ENCODE results near the gene FNDC3B.

The FNDC3B gene

DNA sequence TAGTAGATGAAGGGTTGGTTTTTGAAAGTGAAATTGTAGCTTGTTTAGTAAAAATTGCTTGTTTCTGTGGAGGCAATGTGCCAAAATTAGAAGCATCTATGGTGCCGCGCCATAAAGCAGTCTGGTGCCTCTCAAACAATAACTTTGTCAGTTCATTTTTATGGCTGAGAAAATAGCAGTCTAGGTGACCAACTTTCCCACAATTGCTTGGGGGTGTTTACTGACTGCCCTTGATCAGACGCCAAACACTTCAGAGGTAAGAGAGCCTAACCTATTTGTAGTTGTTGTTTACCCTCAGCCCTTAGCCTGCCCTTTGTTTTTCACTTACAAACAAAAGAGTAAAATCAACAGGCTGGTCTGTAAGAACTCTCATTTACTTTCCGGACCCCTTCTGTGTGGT, 174.5 kb downstream of the FNDC3B start:
- DNase-seq (ENCODE audit: low read depth): no peak

DNA sequence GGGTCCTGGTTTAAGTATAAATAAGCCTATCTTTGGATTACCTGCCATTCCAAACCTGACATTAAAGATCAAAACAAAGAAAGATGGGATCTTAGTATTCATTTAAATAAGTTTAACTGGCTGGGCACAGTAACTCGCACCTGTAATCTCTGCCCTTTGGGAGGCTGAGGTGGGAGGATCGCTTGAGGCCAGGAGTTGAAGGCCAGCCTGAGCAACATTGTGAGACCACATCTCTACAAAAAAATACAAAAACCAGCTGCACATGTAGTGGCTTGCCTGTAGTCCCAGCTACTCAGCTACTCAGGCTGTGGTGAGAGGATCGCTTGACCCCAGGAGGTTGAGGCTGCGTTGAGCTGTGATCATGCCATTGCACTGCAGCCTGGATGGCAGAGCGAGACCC, 176.9 kb downstream of the FNDC3B start:
- DNase-seq (ENCODE audit: low read depth): no peak

GRCh38 chr3:172216911-172217310, 177.5 kb downstream of the FNDC3B start:
- no peak for DNase-seq (ENCODE audit: low read depth)

GRCh38 chr3:172217877-172218276, 178.5 kb downstream of the FNDC3B start:
- DNase-seq (ENCODE audit: low read depth): no peak

- DNase-seq (ENCODE audit: low read depth): no peak
Measured at GRCh38 chr3:172218350-172219323, 179.3 kb downstream of the FNDC3B start.

GRCh38 chr3:172219750-172220149, 180.4 kb downstream of the FNDC3B start:
- DNase-seq (ENCODE audit: low read depth): no peak

DNA sequence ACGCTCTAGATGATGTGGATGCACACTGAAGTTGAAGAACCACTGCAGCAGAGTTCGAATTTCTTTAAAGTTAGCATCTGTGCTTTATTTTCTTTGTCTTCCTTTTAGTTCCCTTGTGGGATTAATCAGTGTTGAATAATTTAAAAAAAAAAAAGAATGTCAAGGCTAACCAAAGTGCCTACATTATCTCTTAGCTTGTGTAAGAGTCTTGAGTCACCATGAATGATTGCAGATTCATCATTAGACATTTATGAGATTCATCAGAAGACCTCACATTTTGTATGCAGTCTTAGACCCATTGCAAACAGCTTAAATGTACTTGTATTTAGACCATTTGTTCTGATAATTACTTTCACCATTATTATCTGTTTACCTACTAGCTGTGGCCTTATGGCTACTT, 182.2 kb downstream of the FNDC3B start:
- no peak for DNase-seq (ENCODE audit: low read depth)

- DNase-seq (ENCODE audit: low read depth): no peak
Measured at GRCh38 chr3:172222478-172223071, 183.2 kb downstream of the FNDC3B start.

- DNase-seq (ENCODE audit: low read depth): no peak
Measured at GRCh38 chr3:172223870-172224269, 184.5 kb downstream of the FNDC3B start.

DNA sequence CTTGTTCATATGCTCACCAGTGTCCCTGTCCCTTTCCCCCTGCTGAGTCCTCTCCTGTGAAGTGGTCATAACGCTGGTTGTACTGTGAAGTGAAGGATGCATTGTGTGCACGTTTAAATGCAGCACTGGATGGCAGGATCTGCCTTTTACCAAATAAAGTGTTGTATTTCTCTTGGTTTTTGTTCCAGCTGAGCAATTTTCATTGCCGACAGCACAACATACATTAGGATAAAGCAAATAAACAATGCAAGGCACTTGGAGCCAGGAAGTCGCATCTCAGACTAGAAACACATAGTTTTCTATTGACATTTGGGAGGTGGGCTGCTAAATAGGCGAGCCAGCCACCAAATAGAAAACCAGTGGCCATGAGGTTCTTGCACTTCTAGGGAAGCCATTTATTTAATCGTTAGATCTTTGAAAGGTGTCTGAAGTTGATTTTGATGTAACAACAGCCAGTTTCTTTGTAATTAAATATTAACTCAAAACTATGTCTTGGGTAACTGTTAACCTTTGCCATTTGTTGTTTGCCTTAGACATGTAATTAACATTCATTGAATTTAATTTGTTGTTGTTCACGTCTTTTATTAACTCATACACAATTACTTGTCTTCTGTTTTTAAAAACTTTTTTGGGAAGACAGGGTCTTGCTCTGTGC, 185.3 kb downstream of the FNDC3B start:
- no peak for DNase-seq (ENCODE audit: low read depth)

- no peak for DNase-seq (ENCODE audit: low read depth)
Measured at GRCh38 chr3:172225215-172225707, 185.9 kb downstream of the FNDC3B start.

- DNase-seq (ENCODE audit: low read depth): no peak
Measured at GRCh38 chr3:172226831-172227230, 187.5 kb downstream of the FNDC3B start.

DNA sequence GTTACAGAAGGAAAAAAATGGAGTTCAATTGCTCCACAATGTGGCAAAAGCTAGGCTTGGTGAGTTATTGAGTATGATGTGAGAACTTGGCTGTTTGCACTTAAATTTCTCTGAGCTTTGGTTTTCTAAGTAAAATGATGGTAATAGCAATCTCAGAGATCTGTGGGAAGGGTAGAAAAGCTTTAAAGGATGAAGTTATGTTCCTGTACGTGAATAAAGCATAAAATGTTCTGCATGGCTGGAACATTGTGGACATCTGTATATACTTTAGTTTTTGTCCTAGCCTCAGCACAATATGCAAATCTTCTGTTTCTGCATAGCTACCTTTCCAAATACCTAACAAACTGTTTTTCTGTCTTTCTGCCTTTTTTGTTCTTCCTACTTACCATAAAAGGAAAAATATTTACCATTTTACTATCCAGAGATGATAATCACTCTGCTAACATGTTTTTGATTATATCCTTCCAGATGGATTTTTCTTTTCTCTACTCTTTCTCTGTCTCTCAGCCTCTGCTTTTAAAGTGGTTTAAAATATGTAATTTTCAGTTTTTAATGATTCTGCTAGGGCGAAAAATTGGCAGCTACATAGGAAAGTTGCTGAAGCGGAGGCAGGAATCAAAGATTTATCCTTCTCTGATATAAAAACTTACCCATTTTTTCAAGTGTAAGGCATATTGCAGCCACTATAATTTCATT, 188.1 kb downstream of the FNDC3B start:
- DNase-seq (ENCODE audit: low read depth): no peak

GRCh38 chr3:172228036-172228415, 188.6 kb downstream of the FNDC3B start:
- DNase-seq (ENCODE audit: low read depth): no peak

GRCh38 chr3:172229462-172229861, 190.1 kb downstream of the FNDC3B start:
- DNase-seq (ENCODE audit: low read depth): no peak

DNA sequence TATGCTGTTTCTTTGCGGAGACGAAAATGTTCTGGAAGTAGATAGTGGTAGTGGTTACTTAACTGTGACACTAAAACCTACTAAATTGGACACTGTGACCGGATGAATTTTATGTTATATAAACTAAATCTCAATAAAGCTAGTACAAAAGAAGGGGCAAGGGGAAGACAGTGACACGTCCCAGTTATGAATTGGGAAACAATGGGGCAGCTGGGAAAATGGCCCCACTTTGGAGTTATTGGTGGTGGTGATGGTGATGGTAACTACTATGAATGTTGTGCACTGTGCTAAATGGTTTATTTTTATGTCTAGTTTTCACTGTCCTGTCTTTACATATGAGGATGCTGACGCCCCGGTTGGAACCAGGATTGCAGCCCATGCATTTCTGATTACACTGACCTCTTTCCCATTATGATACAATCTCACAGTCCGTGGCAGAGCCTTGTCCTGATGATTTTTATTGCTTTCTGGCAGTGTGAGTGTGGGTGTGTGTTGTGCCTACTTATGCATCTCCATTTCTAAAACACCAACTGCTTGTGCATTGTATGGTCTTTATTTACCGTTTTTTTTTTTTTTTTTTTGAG, 192.0 kb downstream of the FNDC3B start:
- DNase-seq (ENCODE audit: low read depth): no peak

- no peak for DNase-seq (ENCODE audit: low read depth)
Measured at GRCh38 chr3:172232579-172233212, 193.3 kb downstream of the FNDC3B start.

- DNase-seq (ENCODE audit: low read depth): no peak
Measured at GRCh38 chr3:172233474-172234277, 194.3 kb downstream of the FNDC3B start.

DNA sequence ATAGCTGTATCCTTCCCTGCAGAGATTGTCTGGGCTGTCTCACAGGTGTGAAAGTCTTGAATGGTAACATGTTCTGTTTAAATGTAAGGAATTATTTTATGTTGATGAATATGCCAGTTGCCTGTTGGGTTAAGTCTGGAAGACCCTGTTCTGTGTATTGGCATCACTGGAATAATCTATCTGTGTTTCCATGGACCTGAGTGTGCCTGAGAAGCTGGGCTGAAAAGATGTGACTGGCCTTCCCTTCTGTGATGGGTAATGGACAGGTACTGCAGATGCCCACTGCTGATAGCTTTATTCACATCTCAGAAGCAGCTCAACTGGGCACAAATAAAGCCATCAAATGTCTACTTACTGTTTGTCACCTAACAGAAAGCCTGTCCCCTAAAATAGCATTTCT, 196.3 kb downstream of the FNDC3B start:
- DNase-seq (ENCODE audit: low read depth): no peak
